ENCODE data around the gene DNM3. TPM values are rescaled to one million over a fixed set of nuclear protein-coding genes. Genes with fewer than 3 reads are reported as not detected.

Gene DNM3
- total and polyA plus RNA-seq, 2 donors (not counting 3 experiments of a cell fraction or from before 2014, with no cell fraction given) = 1.4 to 2.5 TPM

- no peaks in the 10 kb centered on the region for H3K9me1 ChIP-seq (replicated peaks; ENCODE audit: control insufficient read depth, extremely low read depth, insufficient read depth, low read length)
- H3K4me2 ChIP-seq (ENCODE audit: insufficient read depth, low read length) = no peak overlapping the region
- H4K20me1 ChIP-seq (replicated peaks; ENCODE audit: control insufficient read depth, extremely low read depth, insufficient read depth, low read length) = no peaks in the 10 kb centered on the region
- H3K9ac ChIP-seq (replicated peaks; ENCODE audit: extremely low read depth, insufficient read depth, low read length) = no peak overlapping the region
- H3K4me1 ChIP-seq (ENCODE audit: control insufficient read depth, extremely low read depth, insufficient read depth, low read length) = peaks cover 23% of the 10 kb centered on the region
- H2AFZ ChIP-seq (ENCODE audit: low read depth, low read length) = no peak overlapping the region
- no peaks in the 10 kb centered on the region for H3K27me3 ChIP-seq (ENCODE audit: control insufficient read depth in 2 of 2, insufficient read depth in 2 of 2, low read length in 2 of 2)
- intact Hi-C loops (cut with micrococcal nuclease) (loop anchor here (2.0 kb wide), 1 partner anchor 217 kb away; no protein-coding TSS in a partner anchor), dilution Hi-C loops (cut with MboI; ENCODE audit: extremely low pct_ligation_motif_present, low sequenced_read_pairs) (no loop called here)
- H3K4me3 ChIP-seq (replicated peaks in 1 of 3; ENCODE audit: insufficient read depth in 1 of 3, low read depth in 1 of 3, low read length in 3 of 3) = no peak overlapping the region
- DNase-seq (ENCODE audit: low read depth, low spot score) (no peak), FAIRE-seq (no peak)
- H3K36me3 ChIP-seq (ENCODE audit: control insufficient read depth in 2 of 2, extremely low read depth in 1 of 2, insufficient read depth in 2 of 2, low read length in 2 of 2) = no peaks in the 10 kb centered on the region
- no peak overlapping the region for H3K27ac ChIP-seq (ENCODE audit: insufficient read depth, low read depth, low read length)
- POLR2A ChIA-PET = no interaction called here
- CTCF ChIA-PET = interaction anchor here (0.7 to 5.1 kb wide), 10 partner anchors 13 to 412 kb away, joined by 3 to 142 read pairs (median 4); no protein-coding TSS in a partner anchor
- TF ChIP-seq GATA2 (IDR thresholded peaks at IDR 0.05; ENCODE audit: insufficient read depth, insufficient read length, low read depth, low read length) (no peak), POLR2AphosphoS5 (IDR thresholded peaks at IDR 0.05; ENCODE audit: insufficient read depth, low read depth, low read length) (no peak), POLR2A (IDR thresholded peaks at IDR 0.05; ENCODE audit: low read depth, low read length) (no peak), JUN (IDR thresholded peaks at IDR 0.05; ENCODE audit: borderline replicate concordance, insufficient read depth, insufficient read length, low read depth) (no peak), MYC (IDR thresholded peaks at IDR 0.05; ENCODE audit: low read depth, low read length) (no peak), MAX (IDR thresholded peaks at IDR 0.05; ENCODE audit: insufficient read depth, insufficient read length) (no peak), FOS (IDR thresholded peaks at IDR 0.05; ENCODE audit: borderline replicate concordance, insufficient read depth, low read length) (no peak), EZH2 (IDR thresholded peaks at IDR 0.05; ENCODE audit: borderline replicate concordance, low read depth, low read length, severe bottlenecking) (no peak), CTCF (IDR thresholded peaks at IDR 0.05; ENCODE audit: extremely low read depth in 1 of 2, insufficient read depth in 1 of 2, low read depth in 1 of 2, low read length in 2 of 2) (no peak)
- no peaks in the 10 kb centered on the region for H3K79me2 ChIP-seq (ENCODE audit: control insufficient read depth, insufficient read depth, low read length)
- BruUV-seq (replicated peaks) = no TSS peak
- H3K9me3 ChIP-seq (replicated peaks; ENCODE audit: control insufficient read depth, insufficient read depth, low read length) = no peaks in the 10 kb centered on the region
Measured at GRCh38 chr1:172397633-172398032, 556.3 kb downstream of the DNM3 start.
